Astrocyte of the cerebellum (primary cell): ENCODE data around the gene GFM1.

Experiments used
- DNase-seq: peaks from one replicate; pipeline ENCODE4 v3.0.0-alpha.2; 2011; ENCODE audit warnings: low read depth
- H3K4me3 ChIP-seq: 2 replicates; pipeline ENCODE4 v1.5.1; 2011; ENCODE audit warnings: mild to moderate bottlenecking, low read depth, low read length, moderate library complexity
- CTCF ChIP-seq: IDR thresholded peaks from 2 replicates; pipeline ENCODE4 v1.5.1; 2012; ENCODE audit warnings: low read length, low read depth, moderate library complexity, mild to moderate bottlenecking; ENCODE audit errors: missing control alignments
- in situ Hi-C: cut with HindIII; loops from 2 replicates; pipeline ENCODE4 v1.10.0; 2017; ENCODE audit warnings: low sequenced_read_pairs

The GFM1 gene

GRCh38 chr3:158728851-158729250 lies 84.5 kb downstream of the GFM1 start:
- H3K4me3 ChIP-seq, result no peak overlapping the region
- TF ChIP-seq CTCF, result no peak
- no peak for DNase-seq
- in situ Hi-C loops, result no loop called here

- in situ Hi-C loops, result no loop called here
- TF ChIP-seq CTCF, result no peak
- H3K4me3 ChIP-seq, result peak overlapping the region; percentile 41
- no peak for DNase-seq
Observed at GRCh38 chr3:158731486-158731885, 87.2 kb downstream of the GFM1 start.

- H3K4me3 ChIP-seq, result peak within 1 kb of the TSS; percentile 41
- DNase-seq, result no peak
- in situ Hi-C loops, result no loop called here
- no peak for TF ChIP-seq CTCF
Observed at GRCh38 chr3:158731938-158732855, 87.9 kb downstream of the GFM1 start, which contains the start of gene RARRES1. TSS of gene RARRES1 (minus strand) at chr3:158732457. CDS start at chr3:158732415, 42 bp downstream.

GRCh38 chr3:158732856-158733200 lies 88.5 kb downstream of the GFM1 start:
- in situ Hi-C loops, result no loop called here
- no peak for DNase-seq
- peak overlapping the region; percentile 41 for H3K4me3 ChIP-seq
- TF ChIP-seq CTCF, result no peak

- in situ Hi-C loops, result no loop called here
- H3K4me3 ChIP-seq, result no peak overlapping the region
- TF ChIP-seq CTCF, result no peak
- DNase-seq, result no peak
Observed at GRCh38 chr3:158733656-158734055, 89.3 kb downstream of the GFM1 start.

GRCh38 chr3:158735296-158736033 lies 91.1 kb downstream of the GFM1 start:
- DNase-seq, result no peak
- in situ Hi-C loops, result no loop called here
- TF ChIP-seq CTCF, result no peak

More at GRCh38 chr3:158735296-158736033, 91.1 kb downstream of the GFM1 start:
- H3K4me3 ChIP-seq, result no peak overlapping the region
